H1 (cell line): ENCODE data around the gene PLXNA3. TPM values are rescaled to one million over a fixed set of nuclear protein-coding genes. Genes with fewer than 3 reads are reported as not detected.

Experiments
- CTCF ChIA-PET: fragments of 300-600 bp; sonication (Branson Sonifier 250); formaldehyde crosslinking; loops from one replicate; lab custom pipeline; 2021; ENCODE audit not compliant: partially characterized antibody; lab: Charles Lee
- POLR2A ChIA-PET: fragments of 300-600 bp; sonication (Branson Sonifier 250); formaldehyde crosslinking; loops from one replicate; lab custom pipeline; 2021; ENCODE audit warnings: inconsistent platforms; ENCODE audit not compliant: partially characterized antibody; lab: Charles Lee
- DNase-seq, 2 experiments: peaks; one replicate each; pipeline versions ENCODE4 v3.0.0 to v3.0.0-alpha.2; 2010 to 2022; ENCODE audit warnings: low spot score in 2 of 2, low read depth in 1 of 2, mixed read lengths in 1 of 2
- FAIRE-seq: peaks from 2 replicates; lab custom pipeline; 2011; peaks lifted over from hg19 to GRCh38; lab: Jason Lieb, UNC
- H2AFZ ChIP-seq: 2 replicates; pipeline ENCODE4 v1.8.1; 2012; ENCODE audit warnings: low read length, inconsistent platforms
- H2AK5ac ChIP-seq: 2 replicates; pipeline ENCODE4 v1.6.1; 2013; ENCODE audit warnings: low read depth, low read length
- H2BK120ac ChIP-seq: replicated peaks from 2 replicates; pipeline ENCODE3; 2013; ENCODE audit warnings: low read depth, low read length, inconsistent platforms
- H2BK12ac ChIP-seq: 2 replicates; pipeline ENCODE4 v1.6.1; 2013; ENCODE audit warnings: low read depth, low read length
- H2BK15ac ChIP-seq: 2 replicates; pipeline ENCODE4 v1.6.1; 2013; ENCODE audit warnings: low read length
- H2BK20ac ChIP-seq: 2 replicates; pipeline ENCODE4 v1.6.1; 2013; ENCODE audit warnings: low read length
- H2BK5ac ChIP-seq: 2 replicates; pipeline ENCODE4 v1.6.1; 2013; ENCODE audit warnings: low read depth, low read length
- H3K14ac ChIP-seq: 2 replicates; pipeline ENCODE4 v1.6.1; 2013; ENCODE audit warnings: inconsistent platforms; ENCODE audit not compliant: insufficient read length
- H3K18ac ChIP-seq: 2 replicates; pipeline ENCODE4 v1.6.1; 2013; ENCODE audit warnings: low read length; ENCODE audit errors: extremely low read depth
- H3K23ac ChIP-seq: 2 replicates; pipeline ENCODE4 v1.6.1; 2013; ENCODE audit warnings: inconsistent platforms; ENCODE audit not compliant: insufficient read length
- H3K23me2 ChIP-seq: 2 replicates; pipeline ENCODE4 v1.6.1; 2013; ENCODE audit warnings: low read depth, low read length
- H3K27ac ChIP-seq: 2 replicates; pipeline ENCODE4 v1.6.1; 2011; ENCODE audit warnings: low read depth, low read length, inconsistent platforms
- H3K27me3 ChIP-seq, 4 experiments: replicated peaks in 1 of 4; 1 replicate in 1 of 4; 2 replicates in 3 of 4; pipeline versions ENCODE4 v1.6.1 to v1.8.1; 2011 to 2013; ENCODE audit warnings: low read length in 3 of 4, mild to moderate bottlenecking in 3 of 4, inconsistent platforms in 2 of 4, mixed read lengths in 2 of 4, moderate library complexity in 1 of 4; ENCODE audit not compliant: control insufficient read depth in 3 of 4, insufficient read depth in 3 of 4; ENCODE audit errors: extremely low read depth in 1 of 4
- H3K36me3 ChIP-seq, 4 experiments: 2 replicates each; pipeline versions ENCODE4 v1.6.1 to v1.8.1; 2011 to 2013; ENCODE audit warnings: mild to moderate bottlenecking in 4 of 4, low read length in 3 of 4, moderate library complexity in 2 of 4, control low read depth in 1 of 4, inconsistent platforms in 1 of 4; ENCODE audit not compliant: insufficient read depth in 4 of 4, control insufficient read depth in 2 of 4
- H3K4ac ChIP-seq: replicated peaks from 2 replicates; pipeline ENCODE3; 2013; ENCODE audit warnings: low read length, low read depth, mixed read lengths, inconsistent platforms; ENCODE audit not compliant: insufficient read length
- H3K4me1 ChIP-seq, 4 experiments: replicated peaks in 1 of 4; 1 replicate in 1 of 4; 2 replicates in 3 of 4; pipeline versions ENCODE4 v1.6.1 to v1.8.1; 2011 to 2013; ENCODE audit warnings: low read length in 3 of 4, inconsistent platforms in 2 of 4, mixed read lengths in 1 of 4; ENCODE audit not compliant: insufficient read depth in 4 of 4, control insufficient read depth in 3 of 4
- H3K4me2 ChIP-seq, 2 experiments: 2 replicates each; pipeline versions ENCODE4 v1.6.1 to v1.8.1; 2011 to 2013; ENCODE audit warnings: low read depth in 2 of 2, low read length in 2 of 2, control low read depth in 1 of 2, inconsistent platforms in 1 of 2, mild to moderate bottlenecking in 1 of 2; ENCODE audit not compliant: insufficient read depth in 1 of 2
- H3K4me3 ChIP-seq, 4 experiments: fragments of 200-600, 300-600 bp in 1 of 4; sonication (generic), shearing (Covaris generic), sonication (Bioruptor Twin) in 1 of 4; 2 replicates each; pipeline versions ENCODE4 v1.5.1 to v1.8.1; 2011 to 2016; ENCODE audit warnings: low read length in 4 of 4, low read depth in 3 of 4, control low read depth in 2 of 4, inconsistent platforms in 2 of 4, mild to moderate bottlenecking in 2 of 4, mixed read lengths in 1 of 4, moderate library complexity in 1 of 4; ENCODE audit not compliant: insufficient read depth in 2 of 4; ENCODE audit errors: extremely low read depth in 1 of 4
- H3K56ac ChIP-seq: replicated peaks from 2 replicates; pipeline ENCODE3; 2013; ENCODE audit warnings: low read depth, mild to moderate bottlenecking, mixed read lengths, low read length, inconsistent platforms; ENCODE audit not compliant: insufficient read length
- H3K79me1 ChIP-seq: 2 replicates; pipeline ENCODE4 v1.6.1; 2013; ENCODE audit warnings: low read depth, low read length, control low read depth
- H3K79me2 ChIP-seq, 2 experiments: 2 replicates each; pipeline versions ENCODE4 v1.6.1 to v1.8.1; 2012 to 2013; ENCODE audit warnings: low read length in 2 of 2, mild to moderate bottlenecking in 2 of 2, inconsistent platforms in 1 of 2; ENCODE audit not compliant: insufficient read depth in 2 of 2, control insufficient read depth in 1 of 2
- H3K9ac ChIP-seq, 4 experiments: replicated peaks in 1 of 4; 1 replicate in 1 of 4; 2 replicates in 3 of 4; pipeline versions ENCODE4 v1.6.1 to v1.8.1; 2011 to 2013; ENCODE audit warnings: low read depth in 3 of 4, low read length in 3 of 4, control low read depth in 2 of 4, mild to moderate bottlenecking in 2 of 4, moderate library complexity in 2 of 4, inconsistent platforms in 1 of 4; ENCODE audit errors: extremely low read depth in 1 of 4
- H3K9me3 ChIP-seq, 2 experiments: 2 replicates each; pipeline versions ENCODE4 v1.6.1 to v1.8.1; 2012 to 2013; ENCODE audit warnings: mild to moderate bottlenecking in 2 of 2, moderate library complexity in 2 of 2, control low read depth in 1 of 2, inconsistent platforms in 1 of 2, low read depth in 1 of 2, low read length in 1 of 2, mixed read lengths in 1 of 2; ENCODE audit not compliant: insufficient read depth in 2 of 2
- H4K20me1 ChIP-seq, 2 experiments: replicated peaks in 1 of 2; 2 replicates each; pipeline versions ENCODE3 to v1.8.1; 2011 to 2013; ENCODE audit warnings: inconsistent platforms in 2 of 2, low read length in 2 of 2, mild to moderate bottlenecking in 1 of 2; ENCODE audit not compliant: insufficient read depth in 2 of 2, control insufficient read depth in 1 of 2
- H4K5ac ChIP-seq: 2 replicates; pipeline ENCODE4 v1.6.1; 2013; ENCODE audit warnings: low read length, low read depth, mixed read lengths, inconsistent platforms; ENCODE audit not compliant: insufficient read length
- H4K8ac ChIP-seq: 2 replicates; pipeline ENCODE4 v1.8.0; 2013; ENCODE audit warnings: mild to moderate bottlenecking, moderate library complexity, low read length, inconsistent platforms; ENCODE audit not compliant: insufficient read depth; ENCODE audit errors: extremely low read depth
- H4K91ac ChIP-seq: replicated peaks from 2 replicates; pipeline ENCODE3; 2013; ENCODE audit warnings: low read length, mixed read lengths, inconsistent platforms; ENCODE audit not compliant: insufficient read length
- BCL11A ChIP-seq, 2 experiments: IDR thresholded peaks; one replicate each; pipeline ENCODE4 v1.6.1; 2011; ENCODE audit warnings: low read depth in 2 of 2, low read length in 2 of 2, mild to moderate bottlenecking in 2 of 2
- CEBPB ChIP-seq: IDR thresholded peaks from 2 replicates; pipeline ENCODE4 v1.6.1; 2012; ENCODE audit warnings: low read depth, low read length
- NANOG ChIP-seq: IDR thresholded peaks from 2 replicates; pipeline ENCODE4 v1.6.1; 2011; ENCODE audit warnings: low read length, low read depth, mild to moderate bottlenecking, inconsistent platforms; ENCODE audit not compliant: insufficient read depth, poor library complexity, severe bottlenecking
- YY1 ChIP-seq: IDR thresholded peaks from 2 replicates; pipeline ENCODE4 v1.6.1; 2011; ENCODE audit warnings: low read depth, mild to moderate bottlenecking, low read length
- WGBS, 2 experiments: shearing (Covaris generic) in 1 of 2; methylation state at CpG; one replicate each; pipeline versions ENCODE4 v1.1.6 to v1.1.7; 2013 to 2015; ENCODE audit warnings: low lambda C conversion rate in 2 of 2, mixed read lengths in 2 of 2, inconsistent platforms in 1 of 2, low coverage in 1 of 2, missing lambda C conversion rate in 1 of 2; ENCODE audit not compliant: insufficient replicate concordance in 2 of 2, insufficient coverage in 1 of 2, insufficient read length in 1 of 2; ENCODE audit errors: extremely low coverage in 1 of 2, missing lambda C conversion rate in 1 of 2; 5-methylcytosine and 5-hydroxymethylcytosine counted together
- polyA plus RNA-seq, 7 experiments: library from polyadenylated mRNA; depleted of rRNA in 3 of 7; stranded (reverse) in 5 of 7; unstranded in 2 of 7; fragments of >200 nt in 5 of 7; fragments of 200-250 nt in 2 of 7; gene quantifications; 1 replicate in 5 of 7; 2 replicates in 1 of 7; 4 replicates in 1 of 7; pipeline versions ENCODE4 v1.2.1 to v1.2.3, GENCODE V29; 2011 to 2013; ENCODE audit warnings: missing spikeins in 2 of 7, mixed read lengths in 2 of 7
- total RNA-seq: library from RNA; stranded (reverse); fragmentation: NEBNext Ultra II Directional; extraction: Animal tissue kit (Norgen Biotek cat#: 25700); gene quantifications from 2 replicates; pipeline ENCODE4 v1.2.1, GENCODE V29; 2021

PLXNA3 gene
- total and polyA plus RNA-seq, 2 of the 8 experiments (the other 6 are each of a cell fraction or from before 2014, with no cell fraction given) = 10.7 to 18.2 TPM

DNA sequence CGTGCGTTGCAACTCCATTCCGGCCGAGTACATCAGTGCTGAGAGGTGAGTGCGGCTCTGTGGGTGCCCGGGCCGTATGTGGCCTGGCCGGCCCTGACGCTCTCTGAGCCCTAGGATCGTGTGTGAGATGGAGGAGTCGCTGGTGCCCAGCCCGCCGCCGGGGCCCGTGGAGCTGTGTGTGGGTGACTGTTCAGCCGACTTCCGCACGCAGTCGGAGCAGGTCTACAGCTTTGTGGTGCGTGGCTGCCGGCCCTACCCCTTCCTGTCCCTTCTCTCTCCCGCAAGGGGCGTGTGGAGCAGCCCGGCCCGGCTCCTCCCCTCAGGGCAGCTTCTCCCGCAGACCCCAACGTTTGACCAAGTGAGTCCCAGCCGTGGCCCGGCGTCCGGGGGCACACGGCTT, 8.0 kb downstream of the PLXNA3 start:
- WGBS, 2 experiments = 91% methylated on average over 13 of the region's 32 CpGs; no CpG with 5 or more reads in 1 of the 2 experiments
- Histone ChIP-seq H4K20me1 (no peaks in the 10 kb centered on the region), H4K5ac (no peak overlapping the region), H2AK5ac (no peak overlapping the region), H2BK15ac (no peak overlapping the region), H3K23me2 (no peaks in the 10 kb centered on the region), H2BK120ac (no peak overlapping the region), H3K79me1 (no peaks in the 10 kb centered on the region), H4K91ac (no peak overlapping the region), H3K27ac (no peak overlapping the region), H3K14ac (no peak overlapping the region), H3K9ac (no peak overlapping the region), H3K18ac (no peak overlapping the region), H3K4me1 (no peaks in the 10 kb centered on the region), H3K56ac (no peak overlapping the region), H2AFZ (no peak overlapping the region), H3K36me3 (peaks cover 0 to 31% (median 7%) of the 10 kb centered on the region in 4 experiments; a peak in 6 of 8 replicates), H3K79me2 (no peaks in the 10 kb centered on the region), H3K9me3 (no peaks in the 10 kb centered on the region), H4K8ac (no peak overlapping the region), H3K4me3 (no peak overlapping the region), H3K23ac (no peak overlapping the region), H2BK5ac (no peak overlapping the region), H2BK12ac (no peak overlapping the region), H3K4me2 (no peak overlapping the region), H2BK20ac (no peak overlapping the region), H3K4ac (no peak overlapping the region), H3K27me3 (no peaks in the 10 kb centered on the region)
- CTCF ChIA-PET = interaction anchor here (1.0 kb wide), 2 partner anchors 20 to 66 kb away, joined by 3 read pairs; no protein-coding TSS in a partner anchor
- FAIRE-seq (no peak), DNase-seq (no peak)
- POLR2A ChIA-PET = interaction anchor here (1.0 to 1.3 kb wide), 2 partner anchors 41 to 101 kb away, joined by 3 read pairs; no protein-coding TSS in a partner anchor
- TF ChIP-seq BCL11A (IDR thresholded peaks at IDR 0.05; ENCODE audit: low read depth in 2 of 2, low read length in 2 of 2) (no peak), YY1 (no peak), CEBPB (no peak), NANOG (no peak)
